ENCODE results near the gene JAG2.
"Not testable (repeated sequence)": the region's sequence is repeated elsewhere in the genome, so short reads cannot be mapped to it uniquely, and the experiment has no call there.

The JAG2 gene

GRCh38 chr14:105117257-105117646 lies 51.3 kb downstream of the JAG2 start:
- no peak for DNase-seq (ENCODE audit: low read depth)

- no peak for DNase-seq (ENCODE audit: low read depth)
These were observed 51.9 kb downstream of the JAG2 start for GRCh38 chr14:105116451-105117256.

DNA sequence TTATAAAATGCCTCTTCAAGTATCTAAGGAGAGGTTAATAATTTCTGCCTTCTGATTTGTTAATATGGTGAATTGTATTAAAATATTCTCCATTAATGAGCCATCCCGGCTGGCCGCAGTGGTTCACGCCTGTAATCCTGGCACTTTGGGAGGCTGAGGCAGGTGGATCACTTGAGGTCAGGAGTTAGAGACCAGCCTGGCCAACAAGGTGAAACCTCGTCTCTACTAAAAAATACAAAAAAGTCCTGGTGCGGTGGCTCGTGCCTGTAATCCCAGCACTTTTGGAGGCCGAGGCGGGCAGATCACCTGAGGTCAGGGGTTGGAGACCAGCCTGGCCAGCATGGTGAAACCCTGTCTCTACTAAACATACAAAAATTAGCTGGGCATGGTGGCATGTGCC lies 59.3 kb downstream of the JAG2 start:
- DNase-seq (ENCODE audit: low read depth) = not testable (repeated sequence)

DNA sequence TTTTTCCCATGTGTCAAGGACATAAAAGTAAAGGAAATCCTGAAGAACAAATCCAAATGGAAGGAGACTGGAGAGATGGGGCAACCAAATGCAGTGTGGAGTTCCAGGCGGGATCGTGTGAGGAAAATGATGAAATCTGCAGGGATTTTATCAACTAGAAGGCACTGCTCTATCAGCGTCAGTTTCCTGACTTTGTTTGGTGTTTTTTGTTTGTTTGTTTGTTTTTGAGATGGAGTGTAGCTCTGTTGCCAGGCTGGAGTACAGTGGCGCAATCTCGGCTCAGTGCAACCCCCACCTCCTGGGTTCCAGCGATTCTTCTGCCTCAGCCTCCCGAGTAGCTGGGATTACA lies 60.1 kb downstream of the JAG2 start:
- DNase-seq (ENCODE audit: low read depth) = no peak

GRCh38 chr14:105107781-105108515 lies 60.6 kb downstream of the JAG2 start:
- no peak for DNase-seq (ENCODE audit: low read depth)

DNA sequence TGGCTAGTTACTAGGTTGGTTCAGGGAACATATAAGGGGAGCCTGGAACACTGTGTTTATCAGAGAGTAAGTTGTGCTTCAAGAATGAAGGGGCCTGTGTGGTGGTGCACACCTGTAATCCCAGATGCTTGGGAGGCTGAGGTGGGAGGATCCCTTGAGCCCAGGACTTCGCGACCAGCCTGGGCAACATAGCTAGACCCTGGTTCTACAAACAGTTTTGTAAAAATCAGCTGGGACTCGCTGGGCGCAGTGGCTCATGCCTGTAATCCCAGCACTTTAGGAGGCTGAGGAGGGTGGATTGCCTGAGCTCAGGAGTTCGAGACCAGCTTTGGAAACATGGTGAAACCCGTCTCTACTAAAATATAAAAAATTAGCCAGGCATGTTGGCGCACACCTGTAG lies 61.2 kb downstream of the JAG2 start:
- DNase-seq (ENCODE audit: low read depth) = no peak

DNA sequence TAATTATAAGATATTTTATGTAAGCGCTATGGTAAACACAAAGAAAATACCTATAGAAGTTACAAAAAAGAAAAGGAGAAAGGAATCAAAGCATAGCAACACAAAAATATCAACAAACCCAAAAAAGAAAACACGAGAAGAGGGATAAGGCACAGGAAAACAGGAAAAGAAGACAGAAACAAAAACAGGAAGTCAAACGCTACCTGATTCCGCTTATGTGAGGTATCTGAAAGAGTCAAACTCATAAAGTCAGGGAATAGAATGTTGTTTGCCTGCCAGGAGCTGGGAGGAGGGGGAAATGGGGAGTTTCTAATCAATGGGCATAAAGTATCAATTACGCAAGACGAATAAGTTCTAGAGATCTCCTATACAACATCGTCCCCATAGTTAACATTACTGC lies 63.4 kb downstream of the JAG2 start:
- no peak for DNase-seq (ENCODE audit: low read depth)

GRCh38 chr14:105102893-105103292 lies 65.7 kb downstream of the JAG2 start:
- DNase-seq (ENCODE audit: low read depth) = no peak

DNA sequence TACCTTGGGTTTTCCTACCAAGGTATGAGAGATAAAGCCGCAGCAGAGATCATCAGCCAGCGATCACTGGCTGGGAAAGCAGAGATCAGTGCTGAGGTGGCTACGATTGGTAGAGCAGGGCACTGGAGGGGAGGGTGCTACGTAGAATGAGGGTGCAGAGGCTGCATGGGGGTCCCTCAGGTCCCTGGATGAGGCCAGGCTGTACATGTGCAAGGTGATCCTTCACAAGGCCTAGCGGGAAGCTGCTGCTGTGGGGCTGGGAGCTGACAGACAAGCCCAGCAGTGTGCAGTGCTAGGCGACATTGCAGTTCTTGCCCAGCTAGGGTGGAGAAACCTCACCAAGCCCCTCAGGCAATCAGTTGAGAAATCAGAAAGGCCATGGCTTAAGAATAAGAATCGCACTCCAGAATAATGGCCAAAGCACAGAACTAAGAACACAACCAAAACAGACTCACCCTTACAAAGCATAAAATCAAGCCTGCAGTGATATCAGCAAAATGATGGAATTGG lies 66.2 kb downstream of the JAG2 start:
- DNase-seq (ENCODE audit: low read depth) = no peak

- DNase-seq (ENCODE audit: low read depth) = no peak
These were observed 67.7 kb downstream of the JAG2 start for GRCh38 chr14:105100910-105101309.

- DNase-seq (ENCODE audit: low read depth) = no peak
These were observed 68.8 kb downstream of the JAG2 start for GRCh38 chr14:105099778-105100177.

DNA sequence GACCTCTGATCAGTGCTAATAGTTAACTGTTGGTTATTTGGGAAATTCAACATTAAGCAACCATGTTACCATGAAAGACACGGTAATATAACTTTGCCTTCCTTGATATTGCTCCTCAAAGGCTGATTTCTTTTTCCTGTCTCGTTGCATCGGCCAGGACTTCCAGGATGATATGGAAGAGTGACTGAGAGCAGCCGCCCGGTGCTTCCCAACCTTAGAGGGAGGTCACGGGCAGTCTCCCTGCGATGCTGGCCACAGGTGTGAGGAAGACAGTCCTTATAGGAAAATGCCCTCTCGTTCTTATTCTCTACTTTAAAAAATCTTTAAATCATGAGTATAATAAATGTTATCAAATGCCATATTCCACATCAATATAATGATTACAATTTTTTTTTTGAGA lies 70.3 kb downstream of the JAG2 start:
- no peak for DNase-seq (ENCODE audit: low read depth)

GRCh38 chr14:105097794-105098127 lies 70.8 kb downstream of the JAG2 start:
- DNase-seq (ENCODE audit: low read depth) = no peak

DNA sequence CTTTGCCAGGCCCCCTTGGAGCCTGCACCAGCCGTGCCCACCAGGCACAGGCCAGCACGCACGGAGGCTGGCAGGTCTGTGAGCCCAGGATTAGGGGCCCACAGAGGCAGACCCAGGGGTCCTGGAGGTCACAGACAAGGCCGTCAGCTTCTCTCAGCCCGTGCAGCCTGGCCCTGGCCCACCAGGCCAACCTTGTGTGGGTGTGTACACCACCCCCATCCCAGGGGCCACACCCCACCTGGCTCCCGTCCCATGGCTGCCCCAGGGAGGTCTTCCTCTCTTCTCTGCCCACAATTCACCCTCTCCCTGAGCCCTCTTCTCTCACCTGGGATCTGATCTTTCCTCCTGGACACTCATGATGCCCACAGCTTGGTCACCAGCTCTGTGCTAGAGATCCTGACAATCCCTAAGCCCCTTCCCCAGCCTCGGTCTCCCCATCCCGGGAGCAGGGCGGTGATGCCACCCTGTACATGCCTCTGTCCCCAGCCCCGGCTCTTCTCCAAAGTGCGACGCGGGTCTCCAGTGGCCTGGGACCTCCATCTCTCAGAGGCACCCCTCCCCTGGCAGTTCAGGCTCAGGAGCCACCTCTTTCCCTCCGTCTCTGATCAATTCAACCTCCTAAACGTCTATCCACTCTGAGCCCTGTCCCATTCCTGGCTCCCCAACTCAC lies 72.2 kb downstream of the JAG2 start:
- DNase-seq (ENCODE audit: low read depth) = no peak

GRCh38 chr14:105095236-105095805 lies 73.3 kb downstream of the JAG2 start:
- no peak for DNase-seq (ENCODE audit: low read depth)

DNA sequence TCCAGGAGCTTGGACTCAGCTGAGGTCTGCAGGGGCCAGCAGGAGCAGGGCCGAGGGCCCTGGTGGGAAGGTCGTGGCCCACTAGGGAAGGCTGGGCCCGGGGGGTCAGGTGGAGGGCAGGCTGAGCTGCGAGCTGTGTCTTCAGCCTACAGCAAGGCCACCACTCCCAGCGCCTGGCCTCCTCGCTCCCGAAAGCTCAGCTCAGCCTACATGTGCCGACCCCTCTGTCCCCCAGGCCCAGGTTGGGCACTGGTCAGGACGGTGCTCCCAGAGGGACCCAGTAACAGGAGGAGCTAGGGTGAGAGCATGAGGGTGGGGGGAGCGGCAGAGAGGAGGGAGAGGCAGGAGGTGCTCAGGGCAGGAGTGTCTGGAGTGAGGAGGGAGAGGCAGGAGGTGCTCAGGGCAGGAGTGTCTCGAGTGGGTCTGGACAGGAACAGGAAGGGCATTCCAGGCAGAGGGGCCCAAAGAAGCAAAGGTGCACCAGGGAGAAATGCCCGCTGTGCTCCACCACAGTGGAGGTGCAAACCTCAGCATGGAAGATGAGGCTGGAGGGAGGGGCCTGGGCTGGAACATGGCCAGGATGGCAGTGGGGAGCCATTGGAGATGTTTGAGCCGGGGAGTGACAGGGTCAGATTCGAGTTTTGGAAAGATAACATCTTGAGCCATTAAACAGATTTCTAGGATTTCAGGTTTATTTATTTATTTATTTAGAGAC lies 74.2 kb downstream of the JAG2 start:
- DNase-seq (ENCODE audit: low read depth) = no peak

GRCh38 chr14:105093431-105094192 lies 75.0 kb downstream of the JAG2 start:
- DNase-seq (ENCODE audit: low read depth) = no peak

GRCh38 chr14:105093038-105093430 lies 75.5 kb downstream of the JAG2 start:
- no peak for DNase-seq (ENCODE audit: low read depth)

GRCh38 chr14:105092171-105093037 lies 76.2 kb downstream of the JAG2 start:
- no peak for DNase-seq (ENCODE audit: low read depth)

GRCh38 chr14:105091517-105092170 lies 76.9 kb downstream of the JAG2 start:
- no peak for DNase-seq (ENCODE audit: low read depth)

Measured in CMK (cell line).